Measurements from ENCODE around the gene MAP4K1. TPM values are rescaled to one million over a fixed set of nuclear protein-coding genes. Genes with fewer than 3 reads are reported as not detected.
"Not testable (repeated sequence)": the region's sequence is repeated elsewhere in the genome, so short reads cannot be mapped to it uniquely, and the experiment has no call there.

MAP4K1 gene
- total RNA-seq, 1 donor from 2014 or later, result not detected

- no peaks in the 10 kb centered on the region for H3K27me3 ChIP-seq (ENCODE audit: control insufficient read depth, insufficient read depth, low read length)
- no peak for DNase-seq (ENCODE audit: low read depth)
- FAIRE-seq, result no peak
Measured at GRCh38 chr19:38557205-38557799, 60.5 kb downstream of the MAP4K1 start.

GRCh38 chr19:38556521-38557174, 61.1 kb downstream of the MAP4K1 start:
- FAIRE-seq, result no peak
- Histone ChIP-seq H3K27me3 (ENCODE audit: control insufficient read depth, insufficient read depth, low read length) (no peaks in the 10 kb centered on the region), H3K36me3 (ENCODE audit: control insufficient read depth, insufficient read depth, low read length) (no peaks in the 10 kb centered on the region), H3K4me3 (ENCODE audit: low read depth, low read length) (no peak overlapping the region)
- TF ChIP-seq, protein P1, sequence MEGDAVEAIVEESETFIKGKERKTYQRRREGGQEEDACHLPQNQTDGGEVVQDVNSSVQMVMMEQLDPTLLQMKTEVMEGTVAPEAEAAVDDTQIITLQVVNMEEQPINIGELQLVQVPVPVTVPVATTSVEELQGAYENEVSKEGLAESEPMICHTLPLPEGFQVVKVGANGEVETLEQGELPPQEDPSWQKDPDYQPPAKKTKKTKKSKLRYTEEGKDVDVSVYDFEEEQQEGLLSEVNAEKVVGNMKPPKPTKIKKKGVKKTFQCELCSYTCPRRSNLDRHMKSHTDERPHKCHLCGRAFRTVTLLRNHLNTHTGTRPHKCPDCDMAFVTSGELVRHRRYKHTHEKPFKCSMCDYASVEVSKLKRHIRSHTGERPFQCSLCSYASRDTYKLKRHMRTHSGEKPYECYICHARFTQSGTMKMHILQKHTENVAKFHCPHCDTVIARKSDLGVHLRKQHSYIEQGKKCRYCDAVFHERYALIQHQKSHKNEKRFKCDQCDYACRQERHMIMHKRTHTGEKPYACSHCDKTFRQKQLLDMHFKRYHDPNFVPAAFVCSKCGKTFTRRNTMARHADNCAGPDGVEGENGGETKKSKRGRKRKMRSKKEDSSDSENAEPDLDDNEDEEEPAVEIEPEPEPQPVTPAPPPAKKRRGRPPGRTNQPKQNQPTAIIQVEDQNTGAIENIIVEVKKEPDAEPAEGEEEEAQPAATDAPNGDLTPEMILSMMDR (IDR thresholded peaks at IDR 0.05; ENCODE audit: insufficient read depth, low read length, severe bottlenecking), result peak; percentile 64
- peak; percentile 40 for DNase-seq (ENCODE audit: low read depth)

More at GRCh38 chr19:38557205-38557799, 60.5 kb downstream of the MAP4K1 start:
- Histone ChIP-seq H3K4me3 (ENCODE audit: low read depth, low read length) (no peak overlapping the region), H3K36me3 (ENCODE audit: control insufficient read depth, insufficient read depth, low read length) (no peaks in the 10 kb centered on the region)
- TF ChIP-seq, protein P1 (IDR thresholded peaks at IDR 0.05; ENCODE audit: insufficient read depth, low read length, severe bottlenecking), result no peak

GRCh38 chr19:38555200-38555599, 62.6 kb downstream of the MAP4K1 start:
- TF ChIP-seq, protein P1 (IDR thresholded peaks at IDR 0.05; ENCODE audit: insufficient read depth, low read length, severe bottlenecking), result no peak
- FAIRE-seq, result no peak
- DNase-seq (ENCODE audit: low read depth), result no peak
- H3K36me3 ChIP-seq (ENCODE audit: control insufficient read depth, insufficient read depth, low read length), result no peaks in the 10 kb centered on the region
- no peak overlapping the region for H3K4me3 ChIP-seq (ENCODE audit: low read depth, low read length)
- H3K27me3 ChIP-seq (ENCODE audit: control insufficient read depth, insufficient read depth, low read length), result no peaks in the 10 kb centered on the region

DNA sequence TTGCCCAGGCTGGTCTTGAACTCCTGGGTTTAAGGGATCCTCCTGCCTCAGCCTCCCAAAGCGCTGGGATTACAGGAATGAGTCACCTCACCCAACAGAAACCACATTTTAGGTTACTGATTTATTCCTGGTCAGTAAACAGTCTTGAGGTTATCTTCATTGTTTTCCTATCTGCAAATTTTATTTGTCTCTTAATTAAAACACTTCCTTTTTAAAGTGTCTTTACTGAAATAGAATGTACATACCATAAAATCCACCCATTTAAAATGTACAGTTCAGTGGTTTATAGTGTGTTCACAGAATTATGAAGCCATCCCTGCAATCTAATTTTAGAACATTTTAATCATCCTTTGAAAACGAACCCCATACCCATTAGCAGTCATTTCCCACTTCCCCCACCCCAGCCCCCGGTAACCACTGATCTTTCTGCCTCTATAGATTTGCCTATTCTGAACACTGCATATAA, 63.0 kb downstream of the MAP4K1 start:
- H3K4me3 ChIP-seq (ENCODE audit: low read depth, low read length), result no peak overlapping the region
- TF ChIP-seq, protein P1 (IDR thresholded peaks at IDR 0.05; ENCODE audit: insufficient read depth, low read length, severe bottlenecking), result no peak
- H3K36me3 ChIP-seq (ENCODE audit: control insufficient read depth, insufficient read depth, low read length), result no peaks in the 10 kb centered on the region
- FAIRE-seq (no peak), DNase-seq (ENCODE audit: low read depth) (no peak)
- H3K27me3 ChIP-seq (ENCODE audit: control insufficient read depth, insufficient read depth, low read length), result no peaks in the 10 kb centered on the region

DNA sequence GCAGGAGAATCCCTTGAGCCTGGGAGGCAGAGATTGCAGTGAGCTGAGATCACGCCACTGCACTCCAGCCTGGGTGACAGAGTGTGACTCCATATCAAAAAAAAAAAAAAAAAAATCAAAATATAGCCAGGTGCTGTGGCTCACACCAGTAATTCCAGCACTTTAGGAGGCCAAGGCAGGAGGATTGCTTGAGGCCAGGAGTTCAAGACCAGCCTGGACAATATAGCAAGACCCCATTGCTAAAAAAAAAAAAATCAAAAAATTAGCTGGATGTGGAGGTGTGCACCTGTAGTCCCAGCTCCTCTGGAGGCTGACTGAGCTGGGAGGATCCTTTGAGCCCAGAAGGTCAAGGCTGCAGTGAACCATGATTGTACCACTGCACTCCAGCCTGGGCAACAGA, 64.5 kb downstream of the MAP4K1 start:
- DNase-seq (ENCODE audit: low read depth); FAIRE-seq; H3K36me3 ChIP-seq (ENCODE audit: control insufficient read depth, insufficient read depth, low read length); H3K4me3 ChIP-seq (ENCODE audit: low read depth, low read length); H3K27me3 ChIP-seq (ENCODE audit: control insufficient read depth, insufficient read depth, low read length): not testable (repeated sequence)

GRCh38 chr19:38551450-38551813, 66.3 kb downstream of the MAP4K1 start:
- TF ChIP-seq, protein P1 (IDR thresholded peaks at IDR 0.05; ENCODE audit: insufficient read depth, low read length, severe bottlenecking), result no peak
- Histone ChIP-seq H3K4me3 (ENCODE audit: low read depth, low read length) (no peak overlapping the region), H3K27me3 (ENCODE audit: control insufficient read depth, insufficient read depth, low read length) (no peaks in the 10 kb centered on the region), H3K36me3 (ENCODE audit: control insufficient read depth, insufficient read depth, low read length) (no peaks in the 10 kb centered on the region)
- DNase-seq (ENCODE audit: low read depth), result no peak
- FAIRE-seq, result no peak

Measured in bronchial epithelial cell (primary cell).